Tibial nerve (tissue), 4 donors: ENCODE results near the gene CSNK2B. TPM values are rescaled to one million over a fixed set of nuclear protein-coding genes. Genes with fewer than 3 reads are reported as not detected.

ENCODE experiments used
- DNase-seq, 2 donors: peaks; one replicate each; pipeline ENCODE4 v3.0.0-alpha.2; 2019; ENCODE audit warnings: low spot score in 2 of 2
- H3K27ac ChIP-seq, 4 donors: fragments of 200-600 bp; sonication (generic) in 3 of 4; one replicate each; pipeline ENCODE4 v1.5.1; 2017 to 2019; ENCODE audit warnings: mild to moderate bottlenecking in 1 of 4
- H3K27me3 ChIP-seq, 2 donors: fragments of 200-600 bp; sonication (generic) in 1 of 2; one replicate each; pipeline versions ENCODE4 v1.5.1 to v1.6.0; 2017 to 2019
- H3K36me3 ChIP-seq, 3 donors: fragments of 200-600 bp; sonication (generic); one replicate each; pipeline ENCODE4 v1.5.1; 2018 to 2019
- H3K4me1 ChIP-seq, 4 donors: fragments of 200-600 bp; sonication (generic) in 3 of 4; one replicate each; pipeline ENCODE4 v1.5.1; 2017 to 2019
- H3K4me3 ChIP-seq, 4 donors: fragments of 200-600 bp; sonication (generic) in 3 of 4; one replicate each; pipeline ENCODE4 v1.5.1; 2017 to 2019; ENCODE audit warnings: mild to moderate bottlenecking in 1 of 4, moderate library complexity in 1 of 4
- H3K9me3 ChIP-seq, 4 donors: fragments of 200-600 bp; sonication (generic) in 3 of 4; one replicate each; pipeline ENCODE4 v1.5.1; 2017 to 2019
- EP300 ChIP-seq, 2 donors: sonication (generic); formaldehyde crosslinking; IDR thresholded peaks; one replicate each; pipeline ENCODE4 v1.6.1; 2017; ENCODE audit warnings: antibody characterized with exemption in 2 of 2, mild to moderate bottlenecking in 1 of 2
- POLR2A ChIP-seq, 2 donors: fragments of 450-650 bp; IDR thresholded peaks; one replicate each; pipeline ENCODE4 v1.6.1; 2017; ENCODE audit warnings: antibody characterized with exemption in 2 of 2, mild to moderate bottlenecking in 2 of 2, moderate library complexity in 2 of 2
- WGBS, 2 donors: methylation state at CpG; one replicate each; pipeline ENCODE4 v1.1.5; 2018; 5-methylcytosine and 5-hydroxymethylcytosine counted together
- total RNA-seq, 4 donors: library from RNA; depleted of rRNA; stranded (reverse); fragments of >200 nt; gene quantifications; one replicate each; pipeline ENCODE4 v1.1.0, GENCODE V29; 2016
- TF ChIP-seq, protein P1 (sequence below), 5 experiments: fragments of 200-600 bp in 3 of 5; fragments of 450-650 bp in 2 of 5; sonication (generic) in 3 of 5; IDR thresholded peaks; one replicate each; pipeline ENCODE4 v1.5.1; 2016 to 2019; ENCODE audit warnings: antibody characterized with exemption in 5 of 5, mild to moderate bottlenecking in 3 of 5, moderate library complexity in 2 of 5

CSNK2B gene
- total RNA-seq, 4 donors from 2014 or later = 183 to 207 (median 188) TPM

DNA sequence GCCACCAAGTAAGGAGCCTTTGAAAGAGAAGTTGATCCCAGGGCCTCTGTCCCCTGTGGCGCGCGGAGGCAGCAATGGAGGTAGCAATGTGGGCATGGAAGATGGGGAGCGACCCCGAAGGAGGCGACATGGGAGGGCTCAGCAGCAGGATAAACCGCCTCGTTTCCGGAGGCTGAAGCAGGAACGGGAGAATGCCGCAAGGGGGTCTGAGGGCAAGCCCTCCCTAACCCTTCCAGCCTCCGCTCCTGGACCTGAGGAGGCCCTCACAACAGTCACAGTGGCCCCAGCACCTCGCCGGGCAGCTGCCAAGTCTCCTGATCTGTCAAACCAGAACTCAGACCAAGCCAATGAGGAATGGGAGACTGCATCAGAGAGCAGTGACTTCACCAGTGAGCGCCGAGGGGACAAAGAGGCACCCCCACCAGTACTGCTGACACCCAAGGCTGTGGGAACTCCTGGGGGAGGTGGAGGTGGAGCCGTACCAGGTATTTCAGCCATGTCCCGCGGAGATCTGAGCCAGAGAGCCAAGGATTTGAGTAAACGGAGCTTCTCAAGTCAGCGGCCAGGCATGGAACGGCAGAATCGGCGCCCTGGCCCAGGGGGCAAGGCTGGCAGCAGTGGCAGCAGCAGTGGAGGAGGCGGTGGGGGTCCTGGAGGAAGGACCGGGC lies 33.5 kb upstream of the CSNK2B start:
- peaks cover 0 to 18% (median 0%) of the 10 kb centered on the region in 4 donors for H3K4me1 ChIP-seq
- TF ChIP-seq, protein P1, sequence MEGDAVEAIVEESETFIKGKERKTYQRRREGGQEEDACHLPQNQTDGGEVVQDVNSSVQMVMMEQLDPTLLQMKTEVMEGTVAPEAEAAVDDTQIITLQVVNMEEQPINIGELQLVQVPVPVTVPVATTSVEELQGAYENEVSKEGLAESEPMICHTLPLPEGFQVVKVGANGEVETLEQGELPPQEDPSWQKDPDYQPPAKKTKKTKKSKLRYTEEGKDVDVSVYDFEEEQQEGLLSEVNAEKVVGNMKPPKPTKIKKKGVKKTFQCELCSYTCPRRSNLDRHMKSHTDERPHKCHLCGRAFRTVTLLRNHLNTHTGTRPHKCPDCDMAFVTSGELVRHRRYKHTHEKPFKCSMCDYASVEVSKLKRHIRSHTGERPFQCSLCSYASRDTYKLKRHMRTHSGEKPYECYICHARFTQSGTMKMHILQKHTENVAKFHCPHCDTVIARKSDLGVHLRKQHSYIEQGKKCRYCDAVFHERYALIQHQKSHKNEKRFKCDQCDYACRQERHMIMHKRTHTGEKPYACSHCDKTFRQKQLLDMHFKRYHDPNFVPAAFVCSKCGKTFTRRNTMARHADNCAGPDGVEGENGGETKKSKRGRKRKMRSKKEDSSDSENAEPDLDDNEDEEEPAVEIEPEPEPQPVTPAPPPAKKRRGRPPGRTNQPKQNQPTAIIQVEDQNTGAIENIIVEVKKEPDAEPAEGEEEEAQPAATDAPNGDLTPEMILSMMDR (IDR thresholded peaks at IDR 0.05) = no peak
- TF ChIP-seq POLR2A (IDR thresholded peaks at IDR 0.05) (no peak), EP300 (IDR thresholded peaks at IDR 0.05) (no peak)
- H3K27ac ChIP-seq = peak overlapping the region in 1 of 4 donors; percentile 35
- no peaks in the 10 kb centered on the region for H3K9me3 ChIP-seq
- no peaks in the 10 kb centered on the region for H3K27me3 ChIP-seq
- peaks cover 0 to 100% (median 57%) of the 10 kb centered on the region in 3 donors for H3K36me3 ChIP-seq
- H3K4me3 ChIP-seq = no peak overlapping the region
- no peak for DNase-seq
- 84 to 85% methylated on average over 25 to 26 of the region's 26 CpGs for WGBS, 2 donors

DNA sequence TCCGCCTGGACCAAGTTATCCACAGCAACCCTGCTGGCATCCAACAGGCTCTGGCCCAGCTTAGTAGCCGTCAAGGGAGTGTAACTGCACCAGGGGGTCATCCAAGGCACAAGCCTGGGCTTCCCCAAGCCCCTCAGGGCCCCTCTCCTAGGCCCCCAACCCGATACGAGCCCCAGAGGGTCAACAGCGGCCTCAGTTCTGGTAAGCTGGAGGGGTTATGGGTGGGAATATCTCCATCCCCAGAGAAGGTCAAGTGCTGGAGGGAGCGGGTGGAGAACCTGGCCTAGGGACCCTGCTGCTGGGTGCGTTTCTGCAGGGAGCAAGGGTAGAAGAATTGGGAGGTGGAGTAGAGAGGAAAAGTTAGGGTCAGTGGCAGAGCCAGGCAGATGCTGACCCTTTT lies 32.4 kb upstream of the CSNK2B start:
- Histone ChIP-seq H3K4me3 (no peak overlapping the region), H3K27me3 (no peaks in the 10 kb centered on the region), H3K4me1 (peaks cover 0 to 18% (median 0%) of the 10 kb centered on the region in 4 donors), H3K36me3 (peaks cover 0 to 100% (median 49%) of the 10 kb centered on the region in 3 donors), H3K9me3 (no peaks in the 10 kb centered on the region), H3K27ac (no peak overlapping the region)
- WGBS, 2 donors = 70 to 76% methylated on average over 7 of the region's 7 CpGs
- DNase-seq = no peak
- TF ChIP-seq, protein P1 (IDR thresholded peaks at IDR 0.05) = no peak
- no peak for TF ChIP-seq POLR2A (IDR thresholded peaks at IDR 0.05)
- TF ChIP-seq EP300 (IDR thresholded peaks at IDR 0.05) = no peak

DNA sequence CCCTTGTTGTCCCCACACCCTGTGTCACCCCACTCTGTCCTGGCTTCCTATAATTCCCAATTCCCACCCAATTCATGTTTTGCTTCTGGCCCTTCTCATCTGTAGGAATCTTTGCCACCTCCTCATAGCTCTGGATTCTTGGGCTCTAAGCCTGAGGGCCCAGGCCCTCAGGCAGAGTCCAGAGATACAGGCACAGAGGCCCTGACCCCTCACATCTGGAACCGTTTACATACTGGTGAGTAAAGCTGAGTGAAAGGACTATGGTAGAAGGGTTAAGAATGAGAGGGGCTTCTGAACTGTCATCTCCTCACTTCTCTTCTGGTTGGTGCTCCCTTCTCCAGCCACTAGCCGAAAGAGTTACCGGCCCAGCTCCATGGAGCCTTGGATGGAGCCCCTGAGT lies 31.7 kb upstream of the CSNK2B start:
- TF ChIP-seq EP300 (IDR thresholded peaks at IDR 0.05) = no peak
- TF ChIP-seq, protein P1 (IDR thresholded peaks at IDR 0.05) = no peak
- no peak for TF ChIP-seq POLR2A (IDR thresholded peaks at IDR 0.05)
- peaks cover 0 to 18% (median 0%) of the 10 kb centered on the region in 4 donors for H3K4me1 ChIP-seq
- no peak overlapping the region for H3K4me3 ChIP-seq
- DNase-seq = no peak
- no peaks in the 10 kb centered on the region for H3K9me3 ChIP-seq
- H3K27ac ChIP-seq = no peak overlapping the region
- peaks cover 0 to 100% (median 43%) of the 10 kb centered on the region in 3 donors for H3K36me3 ChIP-seq
- WGBS, 2 donors = 55 to 78% methylated on average over 3 of the region's 3 CpGs
- no peaks in the 10 kb centered on the region for H3K27me3 ChIP-seq

DNA sequence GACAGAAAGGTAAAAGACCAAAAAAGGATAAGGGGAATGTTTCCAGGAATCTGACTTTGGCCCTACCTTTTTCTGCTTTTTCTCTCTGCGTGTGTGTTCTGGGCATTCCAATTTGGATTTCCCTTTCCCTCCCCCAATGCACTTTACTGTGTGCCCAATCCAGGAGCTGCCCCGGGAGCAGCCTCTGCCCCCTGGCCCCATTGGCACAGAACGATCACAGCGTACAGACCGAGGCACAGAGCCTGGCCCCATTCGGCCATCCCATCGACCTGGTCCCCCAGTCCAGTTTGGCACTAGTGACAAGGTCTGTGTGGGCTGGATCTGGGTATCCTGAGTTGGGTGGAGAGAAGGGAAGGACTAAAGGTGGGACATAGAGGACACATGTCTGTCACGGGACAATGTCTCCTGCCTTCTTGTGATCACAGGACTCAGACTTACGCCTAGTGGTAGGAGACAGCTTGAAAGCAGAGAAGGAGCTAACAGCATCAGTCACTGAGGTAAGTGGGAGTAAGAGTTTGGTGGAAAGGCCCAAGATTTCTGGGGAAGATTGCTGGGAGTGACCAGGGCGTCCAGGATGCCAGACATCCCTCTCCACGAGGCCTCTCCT lies 30.8 kb upstream of the CSNK2B start:
- Histone ChIP-seq H3K9me3 (no peaks in the 10 kb centered on the region), H3K36me3 (peaks cover 2 to 100% (median 50%) of the 10 kb centered on the region in 3 donors), H3K27me3 (no peaks in the 10 kb centered on the region), H3K27ac (no peak overlapping the region), H3K4me3 (no peak overlapping the region), H3K4me1 (peaks cover 0 to 18% (median 0%) of the 10 kb centered on the region in 4 donors)
- no peak for TF ChIP-seq EP300 (IDR thresholded peaks at IDR 0.05)
- TF ChIP-seq POLR2A (IDR thresholded peaks at IDR 0.05) = no peak
- TF ChIP-seq, protein P1 (IDR thresholded peaks at IDR 0.05) = no peak
- WGBS, 2 donors = 74 to 79% methylated on average over 11 of the region's 11 CpGs
- DNase-seq = no peak
